K562 (cell line): Measurements from ENCODE around the gene C4A. TPM values are rescaled to one million over a fixed set of nuclear protein-coding genes. Genes with fewer than 3 reads are reported as not detected.

Experiments
- CC2D1A ChIP-seq: fragments of 450-650 bp; IDR thresholded peaks from 2 replicates; pipeline ENCODE4 v1.6.1; 2017; ENCODE audit warnings: mild to moderate bottlenecking
- HINFP ChIP-seq: fragments of 450-650 bp; conservative IDR thresholded peaks from 2 replicates; pipeline ENCODE4 v1.6.1; 2016; ENCODE audit warnings: missing genetic modification characterization, low read depth, mild to moderate bottlenecking, control low read depth, missing compliant biosample characterization
- HMG20A ChIP-seq: fragments of 450-650 bp; formaldehyde crosslinking; conservative IDR thresholded peaks from 2 replicates; pipeline ENCODE4 v1.4.0; 2020; ENCODE audit warnings: mild to moderate bottlenecking, mixed read lengths
- HMGXB4 ChIP-seq: sonication (generic); formaldehyde crosslinking; IDR thresholded peaks from 2 replicates; pipeline ENCODE4 v1.8.1; 2023; ENCODE audit warnings: mild to moderate bottlenecking, missing genetic modification reagents
- MLLT1 ChIP-seq, 2 experiments: fragments of 450-650 bp; IDR thresholded peaks; 2 replicates each; pipeline ENCODE4 v1.6.1; 2016
- MYC ChIP-seq, 2 experiments: fragments of 250-450 bp in 1 of 2; sonication (Bioruptor Pico) in 1 of 2; IDR thresholded peaks; 2 replicates each; pipeline versions ENCODE4 v1.5.1 to v1.6.1; 2012 to 2021; ENCODE audit warnings: low read depth in 2 of 2, borderline replicate concordance in 1 of 2, improper control_type of control experiment in 1 of 2, low read length in 1 of 2, mild to moderate bottlenecking in 1 of 2, moderate library complexity in 1 of 2
- NFE2 ChIP-seq: IDR thresholded peaks from 2 replicates; pipeline ENCODE4 v1.6.1; 2014; ENCODE audit warnings: antibody characterized with exemption, low read depth
- NFRKB ChIP-seq: fragments of 450-650 bp; IDR thresholded peaks from 2 replicates; pipeline ENCODE4 v1.6.1; 2016; ENCODE audit warnings: low read depth
- PHTF2 ChIP-seq: fragments of 250-450 bp; sonication (Bioruptor Pico); IDR thresholded peaks from 2 replicates; pipeline ENCODE4 v1.5.0; 2021; ENCODE audit warnings: mild to moderate bottlenecking
- PYGO2 ChIP-seq: fragments of 450-650 bp; IDR thresholded peaks from 2 replicates; pipeline ENCODE4 v1.6.1; 2016; ENCODE audit warnings: mild to moderate bottlenecking, missing genetic modification characterization, moderate library complexity, missing compliant biosample characterization
- SMARCC2 ChIP-seq: fragments of 450-650 bp; IDR thresholded peaks from 2 replicates; pipeline ENCODE4 v1.6.1; 2017; ENCODE audit warnings: antibody characterized with exemption, moderate library complexity, mild to moderate bottlenecking, low read depth
- TEAD1 ChIP-seq, 2 experiments: fragments of 450-650 bp in 1 of 2; sonication (generic) in 1 of 2; formaldehyde crosslinking; IDR thresholded peaks; 2 replicates each; pipeline versions ENCODE4 v1.4.0 to v1.8.0; 2020 to 2022; ENCODE audit warnings: mild to moderate bottlenecking in 2 of 2, missing genetic modification reagents in 1 of 2
- TSHZ1 ChIP-seq: fragments of 250-450 bp; sonication (Bioruptor Pico); IDR thresholded peaks from 2 replicates; pipeline ENCODE4 v1.4.0; 2020; ENCODE audit warnings: mild to moderate bottlenecking, moderate library complexity
- ZBTB26 ChIP-seq: fragments of 450-650 bp; formaldehyde crosslinking; IDR thresholded peaks from 2 replicates; pipeline ENCODE4 v1.4.0; 2022; ENCODE audit warnings: missing genetic modification characterization
- ZC3H4 ChIP-seq: sonication (generic); formaldehyde crosslinking; IDR thresholded peaks from 2 replicates; pipeline ENCODE4 v1.9.0; 2021; ENCODE audit warnings: missing genetic modification reagents, borderline replicate concordance
- ZNF165 ChIP-seq: fragments of 250-450 bp; sonication (Bioruptor Pico); IDR thresholded peaks from 2 replicates; pipeline ENCODE4 v1.4.0; 2020; ENCODE audit warnings: borderline replicate concordance
- polyA plus RNA-seq, 8 experiments: library from polyadenylated mRNA; depleted of rRNA in 4 of 8; stranded (reverse) in 5 of 8; unstranded in 3 of 8; fragments of >200 nt; fragmentation: Nextera tagmentation in 2 of 8; fragmentation: Illumina TruSeq in 1 of 8; extraction: Ambion mirVana in 2 of 8; extraction: Trizol in 1 of 8; gene quantifications; 2 replicates each; pipeline versions ENCODE4 v1.2.1 to v1.2.3, GENCODE V29; 2011 to 2014; ENCODE audit warnings: inconsistent platforms in 1 of 8, missing spikeins in 1 of 8
- total RNA-seq, 7 experiments: library from RNA; depleted of rRNA in 6 of 7; stranded (reverse); fragments of >200 nt in 6 of 7; fragmentation: Illumina TruSeq in 2 of 7; extraction: Trizol in 2 of 7; gene quantifications; 2 replicates each; pipeline versions ENCODE4 v1.2.1 to v1.2.3, GENCODE V29; 2011 to 2021; ENCODE audit warnings: low replicate concordance in 1 of 7

The C4A gene
- total and polyA plus RNA-seq, 9 of the 15 experiments (the other 6 are each of a cell fraction or from before 2014, with no cell fraction given), result 0.27 to 7.6 (median 5.0) TPM

- TF ChIP-seq MLLT1 (IDR thresholded peaks at IDR 0.05) (0 out of 4 replicates have a peak, but pooled peaks of 1 of the 2 experiments have one; percentile 19), HINFP (tag) (no peak), ZC3H4 (CRISPR knock-in tag) (peak; percentile 57; the same call in 1 of the 2 replicates), SMARCC2 (0 out of 2 replicates have a peak, but pooled peaks have one; percentile 16), ZBTB26 (CRISPR knock-in tag) (peak; percentile 86; the same call in 1 of the 2 replicates), CC2D1A (no peak), NFE2 (no peak), ZNF165 (CRISPR knock-in tag) (peak; percentile 75; the same call in 1 of the 2 replicates), PYGO2 (tag) (no peak), HMG20A (CRISPR knock-in tag) (0 out of 2 replicates have a peak, but pooled peaks have one; percentile 26), TEAD1 (CRISPR knock-in tag; IDR thresholded peaks at IDR 0.05) (0 out of 4 replicates have a peak, but pooled peaks of 1 of the 2 experiments have one; percentile 30), HMGXB4 (CRISPR knock-in tag) (peak; percentile 48; the same call in 1 of the 2 replicates), TSHZ1 (CRISPR knock-in tag) (no peak), PHTF2 (CRISPR knock-in tag) (no peak), MYC (IDR thresholded peaks at IDR 0.05; ENCODE audit: low read depth, low read length) (no peak), MYC (CRISPR knock-in tag; IDR thresholded peaks at IDR 0.05; ENCODE audit: borderline replicate concordance, low read depth) (peak; percentile 58; the same call in 1 of the 2 replicates), NFRKB (peak; percentile 29; the same call in 1 of the 2 replicates)
Measured at GRCh38 chr6:31958412-31958740, 23.5 kb upstream of the C4A start (continued).
